CD1c-positive myeloid dendritic cell (primary cell): ENCODE measurements around the gene OBP2A.

ENCODE experiments used
- DNase-seq: peaks from one replicate; pipeline ENCODE4 v3.0.0-alpha.2; 2016; ENCODE audit errors: extremely low spot score

The OBP2A gene

GRCh38 chr9:135596211-135596610 lies 50.3 kb downstream of the OBP2A start:
- no peak for DNase-seq
